Caco-2 (cell line): ENCODE results near the gene RFTN1. TPM values are rescaled to one million over a fixed set of nuclear protein-coding genes. Genes with fewer than 3 reads are reported as not detected.

Experiments
- BruUV-seq: library from RNA; stranded (reverse); fragments of 400-500 nt; replicated peaks from 2 replicates; lab custom pipeline; 2021; lab: Mats Ljungman, UMichigan
- CTCF ChIA-PET: fragments of 300-600 bp; sonication (Branson Sonifier 250); formaldehyde crosslinking; loops from one replicate; lab custom pipeline; 2022; ENCODE audit warnings: antibody characterized with exemption; lab: Charles Lee
- POLR2A ChIA-PET: fragments of 300-600 bp; sonication (Branson Sonifier 250); formaldehyde crosslinking; loops from one replicate; lab custom pipeline; 2022; ENCODE audit warnings: antibody characterized with exemption; lab: Charles Lee
- DNase-seq, 2 experiments: peaks; one replicate each; pipeline versions ENCODE4 v3.0.0 to v3.0.0-alpha.2; 2020 to 2022
- H3K27me3 ChIP-seq: replicated peaks from 2 replicates; pipeline ENCODE4 v1.6.0; 2011; ENCODE audit warnings: low read length; ENCODE audit not compliant: control insufficient read depth, insufficient read depth
- H3K36me3 ChIP-seq: 2 replicates; pipeline ENCODE4 v1.5.1; 2011; ENCODE audit warnings: low read length; ENCODE audit not compliant: control insufficient read depth, insufficient read depth
- H3K4me1 ChIP-seq: fragments of 250-450 bp; sonication (Bioruptor Pico); 2 replicates; pipeline ENCODE4 v1.5.1; 2020; ENCODE audit warnings: mild to moderate bottlenecking
- H3K4me3 ChIP-seq: 2 replicates; pipeline ENCODE4 v1.5.1; 2011; ENCODE audit warnings: low read depth, mild to moderate bottlenecking, control low read depth, low read length
- H3K9me3 ChIP-seq: fragments of 250-450 bp; sonication (Bioruptor Pico); 2 replicates; pipeline ENCODE4 v1.5.1; 2020; ENCODE audit warnings: mild to moderate bottlenecking, moderate library complexity
- H3K27ac Mint-ChIP-seq: one replicate; pipeline ENCODE4 v1.8.0; 2022; ENCODE audit warnings: mixed read lengths; ENCODE audit not compliant: unreplicated experiment
- H3K27me3 Mint-ChIP-seq: one replicate; pipeline ENCODE4 v1.8.0; 2022; ENCODE audit warnings: mixed read lengths; ENCODE audit not compliant: insufficient read depth, unreplicated experiment
- H3K36me3 Mint-ChIP-seq: one replicate; pipeline ENCODE4 v1.8.0; 2022; ENCODE audit warnings: mild to moderate bottlenecking, mixed read lengths; ENCODE audit not compliant: insufficient read depth, unreplicated experiment
- H3K4me1 Mint-ChIP-seq: one replicate; pipeline ENCODE4 v1.8.0; 2022; ENCODE audit warnings: low read depth, mixed read lengths; ENCODE audit not compliant: unreplicated experiment
- H3K4me3 Mint-ChIP-seq: one replicate; pipeline ENCODE4 v1.8.0; 2022; ENCODE audit warnings: mild to moderate bottlenecking, moderate library complexity, mixed read lengths; ENCODE audit not compliant: unreplicated experiment
- H3K9me3 Mint-ChIP-seq: one replicate; pipeline ENCODE4 v1.8.0; 2022; ENCODE audit warnings: mixed read lengths; ENCODE audit not compliant: unreplicated experiment
- intact Hi-C: fragments of 100-400 bp; cut with micrococcal nuclease; formaldehyde crosslinking; loops from one replicate; pipeline ENCODE4 v1.10.0; 2022; ENCODE audit not compliant: unreplicated experiment
- total RNA-seq: library from RNA; stranded (reverse); gene quantifications from 2 replicates; pipeline ENCODE4 v1.2.3, GENCODE V29; 2022
- TF ChIP-seq, protein P1 (sequence below), 2 experiments: fragments of 200-600 bp in 1 of 2; IDR thresholded peaks; 1 replicate in 1 of 2; 2 replicates in 1 of 2; pipeline versions ENCODE4 v1.5.1 to v1.8.0; 2011 to 2022; ENCODE audit warnings: antibody characterized with exemption in 1 of 2, control low read depth in 1 of 2, inconsistent platforms in 1 of 2, low read depth in 1 of 2, low read length in 1 of 2, mild to moderate bottlenecking in 1 of 2, moderate library complexity in 1 of 2; ENCODE audit not compliant: insufficient read depth in 1 of 2, severe bottlenecking in 1 of 2, unreplicated experiment in 1 of 2

RFTN1 gene
- total RNA-seq, 1 experiment from 2014 or later, result 10.2 TPM

DNA sequence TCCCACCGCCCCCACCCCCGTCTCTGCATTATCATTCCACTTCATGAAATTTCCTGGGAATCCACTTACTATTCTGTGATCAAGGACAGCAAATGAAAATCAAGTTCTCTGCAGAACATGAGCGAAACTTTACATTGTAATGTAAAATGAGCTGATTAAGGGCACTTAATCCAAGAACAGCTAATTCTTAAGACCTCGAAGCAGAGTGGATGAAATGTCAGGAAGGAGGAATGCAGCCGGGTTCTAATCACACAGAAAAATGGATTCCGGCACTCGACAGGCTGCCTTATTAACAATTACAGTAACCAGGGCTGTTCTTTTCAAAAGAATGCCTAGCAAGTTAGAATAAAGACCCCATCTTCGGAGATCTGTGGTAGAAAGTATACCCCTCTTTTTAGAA is 57.5 kb downstream of the RFTN1 start:
- intact Hi-C loops, result no loop called here
- no peaks in the 10 kb centered on the region for H3K36me3 ChIP-seq
- BruUV-seq, result no TSS peak
- H3K4me3 ChIP-seq, result no peak overlapping the region
- no peak overlapping the region for H3K27ac Mint-ChIP-seq
- no peaks in the 10 kb centered on the region for H3K27me3 ChIP-seq
- TF ChIP-seq, protein P1, sequence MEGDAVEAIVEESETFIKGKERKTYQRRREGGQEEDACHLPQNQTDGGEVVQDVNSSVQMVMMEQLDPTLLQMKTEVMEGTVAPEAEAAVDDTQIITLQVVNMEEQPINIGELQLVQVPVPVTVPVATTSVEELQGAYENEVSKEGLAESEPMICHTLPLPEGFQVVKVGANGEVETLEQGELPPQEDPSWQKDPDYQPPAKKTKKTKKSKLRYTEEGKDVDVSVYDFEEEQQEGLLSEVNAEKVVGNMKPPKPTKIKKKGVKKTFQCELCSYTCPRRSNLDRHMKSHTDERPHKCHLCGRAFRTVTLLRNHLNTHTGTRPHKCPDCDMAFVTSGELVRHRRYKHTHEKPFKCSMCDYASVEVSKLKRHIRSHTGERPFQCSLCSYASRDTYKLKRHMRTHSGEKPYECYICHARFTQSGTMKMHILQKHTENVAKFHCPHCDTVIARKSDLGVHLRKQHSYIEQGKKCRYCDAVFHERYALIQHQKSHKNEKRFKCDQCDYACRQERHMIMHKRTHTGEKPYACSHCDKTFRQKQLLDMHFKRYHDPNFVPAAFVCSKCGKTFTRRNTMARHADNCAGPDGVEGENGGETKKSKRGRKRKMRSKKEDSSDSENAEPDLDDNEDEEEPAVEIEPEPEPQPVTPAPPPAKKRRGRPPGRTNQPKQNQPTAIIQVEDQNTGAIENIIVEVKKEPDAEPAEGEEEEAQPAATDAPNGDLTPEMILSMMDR (IDR thresholded peaks at IDR 0.05; ENCODE audit: insufficient read depth in 1 of 2, low read depth in 1 of 2, low read length in 1 of 2, severe bottlenecking in 1 of 2, unreplicated experiment in 1 of 2), result no peak
- H3K27me3 Mint-ChIP-seq, result no peaks in the 10 kb centered on the region
- no peak for DNase-seq
- H3K36me3 Mint-ChIP-seq, result no peaks in the 10 kb centered on the region
- H3K4me1 ChIP-seq, result no peaks in the 10 kb centered on the region
- POLR2A ChIA-PET, result no interaction called here
- no peaks in the 10 kb centered on the region for H3K9me3 ChIP-seq
- H3K4me1 Mint-ChIP-seq, result peaks cover 7% of the 10 kb centered on the region
- CTCF ChIA-PET, result no interaction called here
- H3K4me3 Mint-ChIP-seq, result no peak overlapping the region
- no peaks in the 10 kb centered on the region for H3K9me3 Mint-ChIP-seq

DNA sequence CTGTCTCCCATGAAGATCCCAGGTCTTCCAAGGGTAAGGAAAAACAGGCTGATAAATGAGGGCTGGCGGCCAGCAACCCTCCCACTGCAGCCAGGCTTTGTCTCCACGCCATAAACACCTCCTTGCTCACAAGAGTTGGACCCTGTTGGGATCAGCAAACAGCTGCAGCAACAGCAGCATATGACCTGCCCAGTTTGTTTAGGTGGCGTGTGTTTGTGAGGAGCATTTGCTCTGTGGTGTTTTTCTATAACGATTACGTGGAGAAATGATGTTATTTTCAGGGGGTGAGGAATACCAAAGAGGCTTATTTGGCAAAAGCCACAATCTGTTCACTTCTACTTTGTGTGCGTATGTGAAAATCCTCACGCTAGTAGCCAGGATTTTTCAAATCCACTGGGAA is 58.5 kb downstream of the RFTN1 start:
- CTCF ChIA-PET, result no interaction called here
- Histone ChIP-seq H3K9me3 (no peaks in the 10 kb centered on the region), H3K36me3 (no peaks in the 10 kb centered on the region), H3K4me3 (no peak overlapping the region), H3K4me1 (no peaks in the 10 kb centered on the region), H3K27me3 (no peaks in the 10 kb centered on the region)
- TF ChIP-seq, protein P1 (IDR thresholded peaks at IDR 0.05; ENCODE audit: insufficient read depth in 1 of 2, low read depth in 1 of 2, low read length in 1 of 2, severe bottlenecking in 1 of 2, unreplicated experiment in 1 of 2), result no peak
- intact Hi-C loops, result no loop called here
- DNase-seq, result no peak
- no peaks in the 10 kb centered on the region for H3K36me3 Mint-ChIP-seq
- POLR2A ChIA-PET, result no interaction called here
- no peak overlapping the region for H3K4me3 Mint-ChIP-seq
- BruUV-seq, result no TSS peak
- H3K27ac Mint-ChIP-seq, result no peak overlapping the region
- H3K4me1 Mint-ChIP-seq, result peaks cover 7% of the 10 kb centered on the region
- H3K9me3 Mint-ChIP-seq, result no peaks in the 10 kb centered on the region
- no peaks in the 10 kb centered on the region for H3K27me3 Mint-ChIP-seq

GRCh38 chr3:16452261-16452660 is 61.2 kb downstream of the RFTN1 start:
- Histone ChIP-seq H3K36me3 (no peaks in the 10 kb centered on the region), H3K4me1 (no peaks in the 10 kb centered on the region), H3K27me3 (no peaks in the 10 kb centered on the region), H3K4me3 (no peak overlapping the region), H3K9me3 (no peaks in the 10 kb centered on the region)
- H3K4me3 Mint-ChIP-seq, result no peak overlapping the region
- TF ChIP-seq, protein P1 (IDR thresholded peaks at IDR 0.05; ENCODE audit: insufficient read depth in 1 of 2, low read depth in 1 of 2, low read length in 1 of 2, severe bottlenecking in 1 of 2, unreplicated experiment in 1 of 2), result no peak
- no peaks in the 10 kb centered on the region for H3K36me3 Mint-ChIP-seq
- BruUV-seq, result no TSS peak
- intact Hi-C loops, result no loop called here
- ChIA-PET POLR2A (no interaction called here), CTCF (no interaction called here)
- H3K9me3 Mint-ChIP-seq, result no peaks in the 10 kb centered on the region
- H3K4me1 Mint-ChIP-seq, result peaks cover 7% of the 10 kb centered on the region
- no peak overlapping the region for H3K27ac Mint-ChIP-seq
- no peaks in the 10 kb centered on the region for H3K27me3 Mint-ChIP-seq
- no peak for DNase-seq
